GM21360 (cell line): ENCODE measurements around the gene DCTN2.
"Not testable (repeated sequence)": the region's sequence is repeated elsewhere in the genome, so short reads cannot be mapped to it uniquely, and the experiment has no call there.

Source experiments
- ATAC-seq: cut with Tn5 transposase; IDR thresholded peaks from one replicate; pipeline ENCODE4 v1.9.1; 2021; ENCODE audit warnings: mild to moderate bottlenecking, moderate library complexity; ENCODE audit not compliant: unreplicated experiment

DCTN2 gene

GRCh38 chr12:57529831-57530230 is 17.2 kb downstream of the DCTN2 start:
- ATAC-seq = no peak

GRCh38 chr12:57528831-57529555 is 18.0 kb downstream of the DCTN2 start:
- no peak for ATAC-seq

- ATAC-seq = no peak
Measured at GRCh38 chr12:57528176-57528575, 18.8 kb downstream of the DCTN2 start.

GRCh38 chr12:57527184-57527583 is 19.8 kb downstream of the DCTN2 start:
- no peak for ATAC-seq

- no peak for ATAC-seq
Measured at GRCh38 chr12:57526477-57527126, 20.4 kb downstream of the DCTN2 start.

- ATAC-seq = no peak
Measured at GRCh38 chr12:57525615-57526383, 21.2 kb downstream of the DCTN2 start.

- ATAC-seq = no peak
Measured at GRCh38 chr12:57524814-57525614, 22.0 kb downstream of the DCTN2 start.

- ATAC-seq = no peak
Measured at GRCh38 chr12:57523706-57524614, 23.0 kb downstream of the DCTN2 start.

- ATAC-seq = no peak
Measured at GRCh38 chr12:57522887-57523705, 23.9 kb downstream of the DCTN2 start.

- ATAC-seq = peak; percentile 28
Measured at GRCh38 chr12:57522011-57522886, 24.7 kb downstream of the DCTN2 start, which contains the start of gene MBD6. MBD6 (plus strand) TSS chr12:57522824; CDS start chr12:57524304, 1,480 bp downstream.

GRCh38 chr12:57521525-57522010 is 25.4 kb downstream of the DCTN2 start:
- ATAC-seq = no peak

- ATAC-seq = peak; percentile 67
Measured at GRCh38 chr12:57520053-57520818, 26.8 kb downstream of the DCTN2 start, which contains the start of gene DDIT3. DDIT3 (minus strand) TSS chr12:57520514; CDS start chr12:57517406, 3,108 bp downstream.

GRCh38 chr12:57519796-57520052 is 27.3 kb downstream of the DCTN2 start:
- ATAC-seq = peak; percentile 0

GRCh38 chr12:57518920-57519795 is 27.8 kb downstream of the DCTN2 start:
- no peak for ATAC-seq

GRCh38 chr12:57518176-57518919 is 28.6 kb downstream of the DCTN2 start:
- ATAC-seq = no peak

GRCh38 chr12:57517718-57518117 is 29.3 kb downstream of the DCTN2 start:
- ATAC-seq = not testable (repeated sequence)
